Subcutaneous preadipocyte (primary cell): Measurements from ENCODE around the gene INSIG1. TPM values are rescaled to one million over a fixed set of nuclear protein-coding genes. Genes with fewer than 3 reads are reported as not detected.

Experiments
- total RNA-seq: library from RNA; depleted of rRNA; stranded (reverse); fragments of >200 nt; gene quantifications from 2 replicates; pipeline ENCODE4 v1.2.3, GENCODE V29; 2012

The INSIG1 gene
- 295 and 428 TPM in 2 replicates for total RNA-seq

DNA sequence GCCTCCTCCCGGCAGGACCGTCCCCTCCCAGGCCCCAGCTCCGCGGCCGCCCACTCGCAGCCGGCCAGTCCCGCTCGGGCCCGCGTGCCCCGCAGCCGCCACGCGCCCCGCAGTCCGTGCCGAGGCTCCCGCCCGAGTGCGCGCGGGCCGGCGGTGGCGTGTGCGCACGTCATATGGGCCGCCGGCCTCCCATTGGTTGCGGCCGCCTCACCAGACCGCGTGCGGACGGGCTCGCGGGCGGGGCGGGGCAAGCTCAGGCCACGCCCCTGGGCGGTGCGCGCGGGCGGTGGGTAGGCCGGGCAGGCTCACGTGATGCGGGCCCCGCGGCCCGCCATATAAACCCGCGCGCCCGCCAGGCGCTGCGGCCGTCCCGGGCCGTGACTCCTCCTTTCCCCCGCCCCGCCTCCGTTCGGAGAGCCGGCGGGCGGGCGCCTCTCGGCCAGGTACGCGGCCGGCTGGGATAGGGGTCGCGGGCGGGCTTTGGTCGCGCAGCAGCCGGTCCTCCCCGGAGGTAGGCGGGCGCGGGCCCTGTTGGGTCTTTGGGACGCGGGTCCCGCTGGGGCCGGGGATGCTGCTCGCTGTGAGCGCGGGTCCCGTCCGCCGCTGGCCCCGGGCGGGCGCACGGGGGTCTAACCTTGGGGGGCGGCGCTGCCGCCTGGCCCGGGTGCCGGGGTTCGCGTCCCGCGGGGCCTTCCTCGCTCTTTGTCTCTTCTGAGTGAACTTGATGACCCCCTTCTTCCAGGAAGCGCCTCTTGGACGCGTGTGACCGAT lies at the start of gene INSIG1:
Gene INSIG1, plus strand, starts transcription at position 362 of the 771 bp plus-strand sequence. Its CDS starts 408 bp downstream, at position 770.

Other genes with a start within 250 kb of the INSIG1 start
- not detected in 2 replicates for gene HTR5A, start 227.6 kb upstream of the INSIG1 start, total RNA-seq
- gene EN2, start 160.3 kb downstream of the INSIG1 start, total RNA-seq = not detected in 2 replicates
- gene CNPY1, start 248.7 kb downstream of the INSIG1 start, total RNA-seq = not detected in 2 replicates